HEK293 (cell line): ENCODE results near the gene NAA35.

Source experiments
- CTCF ChIA-PET: fragments of 350-600 bp; formaldehyde crosslinking; extraction: SDS; loops from one replicate; lab custom pipeline; 2021; ENCODE audit warnings: antibody characterized with exemption; lab: Yijun Ruan, JAX
- POLR2A ChIA-PET: fragments of 300-600 bp; formaldehyde crosslinking; extraction: SDS; loops from one replicate; lab custom pipeline; 2020; ENCODE audit warnings: antibody characterized with exemption, inconsistent platforms; lab: Yijun Ruan, JAX
- H3K27ac ChIP-seq: fragments of 200-500 bp; sonication (Bioruptor generic); 2 replicates; pipeline ENCODE4 v1.5.1; 2014; ENCODE audit warnings: low read depth, low read length, control low read depth, inconsistent platforms; ENCODE audit errors: extremely low read depth
- H3K36me3 ChIP-seq, 2 experiments: fragments of 200-500 bp in 1 of 2; sonication (Bioruptor generic) in 1 of 2; 1 replicate in 1 of 2; 2 replicates in 1 of 2; pipeline ENCODE4 v1.5.1; 2014 to 2017; ENCODE audit warnings: inconsistent platforms in 2 of 2, low read length in 2 of 2; ENCODE audit not compliant: control insufficient read depth in 2 of 2, insufficient read depth in 1 of 2
- H3K4me1 ChIP-seq: fragments of 200-500 bp; sonication (Bioruptor generic); 2 replicates; pipeline ENCODE4 v1.5.1; 2014; ENCODE audit warnings: mild to moderate bottlenecking, low read length, inconsistent platforms; ENCODE audit not compliant: control insufficient read depth, insufficient read depth
- H3K4me3 ChIP-seq: 2 replicates; pipeline ENCODE4 v1.5.1; 2011; ENCODE audit warnings: low read depth, mild to moderate bottlenecking, control low read depth, low read length, moderate library complexity
- H3K9me3 ChIP-seq: fragments of 200-500 bp; sonication (Bioruptor generic); 2 replicates; pipeline ENCODE4 v1.5.1; 2014; ENCODE audit warnings: low read depth, low read length, inconsistent platforms; ENCODE audit not compliant: control insufficient read depth, insufficient read depth
- KLF1 ChIP-seq: fragments of 450-650 bp; formaldehyde crosslinking; IDR thresholded peaks from 2 replicates; pipeline ENCODE4 v1.5.1; 2016; ENCODE audit warnings: missing biosample characterization, missing genetic modification characterization
- KLF9 ChIP-seq: fragments of 450-650 bp; formaldehyde crosslinking; IDR thresholded peaks from 2 replicates; pipeline ENCODE4 v1.5.1; 2016; ENCODE audit warnings: missing biosample characterization, missing genetic modification characterization, low read depth
- OSR2 ChIP-seq: fragments of 450-650 bp; formaldehyde crosslinking; IDR thresholded peaks from 2 replicates; pipeline ENCODE4 v1.5.1; 2016; ENCODE audit warnings: missing biosample characterization, missing genetic modification characterization
- PRDM1 ChIP-seq: fragments of 450-650 bp; formaldehyde crosslinking; IDR thresholded peaks from 2 replicates; pipeline ENCODE4; 2016; ENCODE audit warnings: missing biosample characterization, missing genetic modification characterization
- RBAK ChIP-seq: fragments of 450-650 bp; formaldehyde crosslinking; IDR thresholded peaks from 2 replicates; pipeline ENCODE4 v1.5.1; 2016; ENCODE audit warnings: missing biosample characterization, missing genetic modification characterization
- SP7 ChIP-seq: fragments of 450-650 bp; formaldehyde crosslinking; IDR thresholded peaks from 2 replicates; pipeline ENCODE4 v1.5.1; 2016; ENCODE audit warnings: missing biosample characterization, missing genetic modification characterization
- TRIM28 ChIP-seq: IDR thresholded peaks from 2 replicates; pipeline ENCODE4 v1.6.1; 2011; ENCODE audit warnings: low read length, control low read depth, borderline replicate concordance
- ZBTB17 ChIP-seq: fragments of 450-650 bp; formaldehyde crosslinking; IDR thresholded peaks from 2 replicates; pipeline ENCODE4 v1.5.1; 2016; ENCODE audit warnings: missing biosample characterization, missing genetic modification characterization
- ZEB2 ChIP-seq: fragments of 450-650 bp; formaldehyde crosslinking; IDR thresholded peaks from 2 replicates; pipeline ENCODE4 v1.5.1; 2016; ENCODE audit warnings: missing biosample characterization, missing genetic modification characterization
- ZIC2 ChIP-seq: fragments of 450-650 bp; formaldehyde crosslinking; IDR thresholded peaks from 2 replicates; pipeline ENCODE4 v1.5.1; 2016; ENCODE audit warnings: missing biosample characterization, missing genetic modification characterization
- ZNF169 ChIP-seq: fragments of 450-650 bp; formaldehyde crosslinking; IDR thresholded peaks from 2 replicates; pipeline ENCODE4 v1.5.1; 2016; ENCODE audit warnings: missing biosample characterization, missing genetic modification characterization
- ZNF37A ChIP-seq: fragments of 450-650 bp; IDR thresholded peaks from 2 replicates; pipeline ENCODE4 v1.5.1; 2018; ENCODE audit warnings: missing biosample characterization, missing genetic modification characterization
- ZNF514 ChIP-seq: fragments of 450-650 bp; formaldehyde crosslinking; IDR thresholded peaks from 2 replicates; pipeline ENCODE4 v1.5.1; 2016; ENCODE audit warnings: missing biosample characterization, missing genetic modification characterization
- ZNF521 ChIP-seq: fragments of 450-650 bp; formaldehyde crosslinking; IDR thresholded peaks from 2 replicates; pipeline ENCODE4 v1.5.1; 2017; ENCODE audit warnings: missing biosample characterization, mild to moderate bottlenecking, missing genetic modification characterization
- ZNF610 ChIP-seq: fragments of 450-650 bp; formaldehyde crosslinking; IDR thresholded peaks from 2 replicates; pipeline ENCODE4 v1.5.1; 2016; ENCODE audit warnings: missing biosample characterization, missing genetic modification characterization, borderline replicate concordance
- ZNF624 ChIP-seq: fragments of 450-650 bp; formaldehyde crosslinking; IDR thresholded peaks from 2 replicates; pipeline ENCODE4 v1.5.1; 2017; ENCODE audit warnings: missing biosample characterization, missing genetic modification characterization
- ZNF76 ChIP-seq: fragments of 450-650 bp; formaldehyde crosslinking; IDR thresholded peaks from 2 replicates; pipeline ENCODE4; 2016; ENCODE audit warnings: low read depth, missing biosample characterization, missing genetic modification characterization, borderline replicate concordance
- ZNF792 ChIP-seq: fragments of 450-650 bp; formaldehyde crosslinking; IDR thresholded peaks from 2 replicates; pipeline ENCODE4 v1.5.1; 2016; ENCODE audit warnings: missing biosample characterization, missing genetic modification characterization
- ZNF830 ChIP-seq: fragments of 450-650 bp; IDR thresholded peaks from 2 replicates; pipeline ENCODE4 v1.5.0; 2018; ENCODE audit warnings: missing biosample characterization, missing genetic modification characterization, low read depth, mild to moderate bottlenecking, moderate library complexity
- ZSCAN30 ChIP-seq: fragments of 450-650 bp; IDR thresholded peaks from 2 replicates; pipeline ENCODE4 v1.5.1; 2018; ENCODE audit warnings: missing biosample characterization, mild to moderate bottlenecking, missing genetic modification characterization, moderate library complexity
- TF ChIP-seq, protein P1 (sequence below): fragments of 450-650 bp; formaldehyde crosslinking; IDR thresholded peaks from 2 replicates; pipeline ENCODE4 v1.5.1; 2017; ENCODE audit warnings: missing biosample characterization, missing genetic modification characterization
- TF ChIP-seq, protein P2 (sequence below): fragments of 450-650 bp; formaldehyde crosslinking; IDR thresholded peaks from 2 replicates; pipeline ENCODE4 v1.5.1; 2016; ENCODE audit warnings: missing biosample characterization, missing genetic modification characterization
- TF ChIP-seq, protein P3 (sequence below): fragments of 450-650 bp; formaldehyde crosslinking; IDR thresholded peaks from 2 replicates; pipeline ENCODE4 v1.5.1; 2017; ENCODE audit warnings: missing biosample characterization, missing genetic modification characterization

Gene NAA35

DNA sequence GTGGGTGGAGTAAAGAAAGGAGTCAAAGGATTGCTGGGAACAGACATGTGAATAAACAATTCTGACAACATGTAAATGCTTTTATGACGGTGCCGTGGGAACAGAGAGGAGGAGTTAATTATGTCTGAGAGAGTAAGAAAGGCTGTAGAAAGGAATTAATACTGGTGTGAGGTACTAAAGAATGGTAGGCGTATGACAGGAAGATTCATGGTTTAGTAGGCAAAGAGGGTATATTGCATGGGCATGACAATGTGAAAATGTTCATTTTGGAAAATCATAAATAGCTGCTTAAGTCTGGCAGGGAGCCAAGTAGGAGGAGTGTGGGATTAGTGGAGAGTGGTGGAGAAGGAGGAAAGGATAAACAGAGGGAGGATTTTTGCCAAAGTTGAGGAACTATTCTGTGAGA is 19.7 kb downstream of the NAA35 start (continued):
- peak; percentile 72; the same call in 1 of the 2 replicates for TF ChIP-seq ZSCAN30
- 0 out of 2 replicates have a peak, but pooled peaks have one; percentile 83 for TF ChIP-seq ZNF624 (tag by site-specific recombination)
- peak; percentile 88 for TF ChIP-seq ZBTB17
- TF ChIP-seq, protein P1, sequence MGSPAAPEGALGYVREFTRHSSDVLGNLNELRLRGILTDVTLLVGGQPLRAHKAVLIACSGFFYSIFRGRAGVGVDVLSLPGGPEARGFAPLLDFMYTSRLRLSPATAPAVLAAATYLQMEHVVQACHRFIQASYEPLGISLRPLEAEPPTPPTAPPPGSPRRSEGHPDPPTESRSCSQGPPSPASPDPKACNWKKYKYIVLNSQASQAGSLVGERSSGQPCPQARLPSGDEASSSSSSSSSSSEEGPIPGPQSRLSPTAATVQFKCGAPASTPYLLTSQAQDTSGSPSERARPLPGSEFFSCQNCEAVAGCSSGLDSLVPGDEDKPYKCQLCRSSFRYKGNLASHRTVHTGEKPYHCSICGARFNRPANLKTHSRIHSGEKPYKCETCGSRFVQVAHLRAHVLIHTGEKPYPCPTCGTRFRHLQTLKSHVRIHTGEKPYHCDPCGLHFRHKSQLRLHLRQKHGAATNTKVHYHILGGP (tag by site-specific recombination): peak; percentile 47; the same call in 1 of the 2 replicates
- TF ChIP-seq ZNF610 (tag by site-specific recombination): peak; percentile 89; the same call in 1 of the 2 replicates
- TF ChIP-seq ZNF514: no peak
- no peak for TF ChIP-seq KLF9 (tag by site-specific recombination)
- TF ChIP-seq, protein P2, sequence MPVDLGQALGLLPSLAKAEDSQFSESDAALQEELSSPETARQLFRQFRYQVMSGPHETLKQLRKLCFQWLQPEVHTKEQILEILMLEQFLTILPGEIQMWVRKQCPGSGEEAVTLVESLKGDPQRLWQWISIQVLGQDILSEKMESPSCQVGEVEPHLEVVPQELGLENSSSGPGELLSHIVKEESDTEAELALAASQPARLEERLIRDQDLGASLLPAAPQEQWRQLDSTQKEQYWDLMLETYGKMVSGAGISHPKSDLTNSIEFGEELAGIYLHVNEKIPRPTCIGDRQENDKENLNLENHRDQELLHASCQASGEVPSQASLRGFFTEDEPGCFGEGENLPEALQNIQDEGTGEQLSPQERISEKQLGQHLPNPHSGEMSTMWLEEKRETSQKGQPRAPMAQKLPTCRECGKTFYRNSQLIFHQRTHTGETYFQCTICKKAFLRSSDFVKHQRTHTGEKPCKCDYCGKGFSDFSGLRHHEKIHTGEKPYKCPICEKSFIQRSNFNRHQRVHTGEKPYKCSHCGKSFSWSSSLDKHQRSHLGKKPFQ (tag by site-specific recombination): peak; percentile 78; the same call in 1 of the 2 replicates
- no peak; the same call in 1 of the 2 replicates for TF ChIP-seq KLF1 (tag by site-specific recombination)
- no peak for TF ChIP-seq ZNF521 (tag by site-specific recombination)
- TF ChIP-seq PRDM1 (tag by site-specific recombination): peak; percentile 72
- TF ChIP-seq, protein P3, sequence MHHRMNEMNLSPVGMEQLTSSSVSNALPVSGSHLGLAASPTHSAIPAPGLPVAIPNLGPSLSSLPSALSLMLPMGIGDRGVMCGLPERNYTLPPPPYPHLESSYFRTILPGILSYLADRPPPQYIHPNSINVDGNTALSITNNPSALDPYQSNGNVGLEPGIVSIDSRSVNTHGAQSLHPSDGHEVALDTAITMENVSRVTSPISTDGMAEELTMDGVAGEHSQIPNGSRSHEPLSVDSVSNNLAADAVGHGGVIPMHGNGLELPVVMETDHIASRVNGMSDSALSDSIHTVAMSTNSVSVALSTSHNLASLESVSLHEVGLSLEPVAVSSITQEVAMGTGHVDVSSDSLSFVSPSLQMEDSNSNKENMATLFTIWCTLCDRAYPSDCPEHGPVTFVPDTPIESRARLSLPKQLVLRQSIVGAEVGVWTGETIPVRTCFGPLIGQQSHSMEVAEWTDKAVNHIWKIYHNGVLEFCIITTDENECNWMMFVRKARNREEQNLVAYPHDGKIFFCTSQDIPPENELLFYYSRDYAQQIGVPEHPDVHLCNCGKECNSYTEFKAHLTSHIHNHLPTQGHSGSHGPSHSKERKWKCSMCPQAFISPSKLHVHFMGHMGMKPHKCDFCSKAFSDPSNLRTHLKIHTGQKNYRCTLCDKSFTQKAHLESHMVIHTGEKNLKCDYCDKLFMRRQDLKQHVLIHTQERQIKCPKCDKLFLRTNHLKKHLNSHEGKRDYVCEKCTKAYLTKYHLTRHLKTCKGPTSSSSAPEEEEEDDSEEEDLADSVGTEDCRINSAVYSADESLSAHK (tag by site-specific recombination): peak; percentile 43; the same call in 1 of the 2 replicates
- TF ChIP-seq ZNF830: 0 out of 2 replicates have a peak, but pooled peaks have one; percentile 49
- TF ChIP-seq RBAK (tag by site-specific recombination): no peak
- TF ChIP-seq TRIM28: peak; percentile 20; the same call in 1 of the 2 replicates
- peak; percentile 98 for TF ChIP-seq SP7 (tag by site-specific recombination)
- TF ChIP-seq ZNF37A (tag by site-specific recombination): 0 out of 2 replicates have a peak, but pooled peaks have one; percentile 44

DNA sequence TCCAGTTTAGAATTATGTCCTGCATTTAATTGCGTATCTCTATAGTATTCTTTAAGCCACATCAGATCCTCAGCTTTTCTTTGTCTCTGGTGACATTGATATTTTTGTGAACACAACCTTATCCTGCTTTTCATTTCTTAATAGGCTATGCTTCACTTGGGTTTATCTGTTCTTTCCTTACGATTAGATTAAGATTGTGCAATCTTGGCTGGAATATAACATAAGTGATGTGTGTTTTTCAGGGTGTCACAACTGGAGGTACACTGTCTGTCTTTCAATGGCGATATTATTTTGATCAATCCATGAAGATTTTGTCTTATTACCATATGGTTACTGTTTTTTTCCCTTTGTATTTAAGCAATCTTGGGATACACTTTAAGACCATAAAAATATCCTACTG is 23.6 kb downstream of the NAA35 start:
- no peak for TF ChIP-seq TRIM28
- TF ChIP-seq ZEB2 (tag by site-specific recombination): no peak
- TF ChIP-seq ZNF76 (tag by site-specific recombination): no peak
- no peak for TF ChIP-seq ZNF169 (tag by site-specific recombination)
- TF ChIP-seq PRDM1 (tag by site-specific recombination): no peak
- TF ChIP-seq ZNF792: no peak
- TF ChIP-seq ZIC2: no peak
- TF ChIP-seq OSR2 (tag by site-specific recombination): no peak
- H3K36me3 ChIP-seq: peaks cover 17 to 53% of the 10 kb centered on the region in 2 experiments
- no peak overlapping the region for H3K4me3 ChIP-seq
- ChIA-PET CTCF (no interaction called here), POLR2A (no interaction called here)
- H3K9me3 ChIP-seq: no peaks in the 10 kb centered on the region
- H3K27ac ChIP-seq: no peak overlapping the region
- H3K4me1 ChIP-seq: peaks cover 10% of the 10 kb centered on the region; the same call in 1 of the 2 replicates
